OCI-LY1 (cell line): ENCODE measurements around the gene SLC38A4.

Experiments used
- H2AFZ ChIP-seq: fragments of 200-600 bp; sonication (generic), shearing (Covaris generic); 2 replicates; pipeline ENCODE4 v1.6.0; 2014; ENCODE audit warnings: antibody characterized with exemption, mild to moderate bottlenecking, low read length
- H3F3A ChIP-seq: fragments of 200-600 bp; sonication (generic), shearing (Covaris generic); 2 replicates; pipeline ENCODE4 v1.6.0; 2014; ENCODE audit warnings: mild to moderate bottlenecking, antibody characterized with exemption, low read length, moderate library complexity; ENCODE audit not compliant: insufficient read depth
- H3K27ac ChIP-seq: fragments of 200-600 bp; sonication (generic); 2 replicates; pipeline ENCODE4 v1.5.1; 2014; ENCODE audit warnings: low read length, mixed run types, mild to moderate bottlenecking, low read depth; ENCODE audit not compliant: poor library complexity, severe bottlenecking
- H3K27me3 ChIP-seq: fragments of 200-600 bp; sonication (generic); 2 replicates; pipeline ENCODE4 v1.6.0; 2014; ENCODE audit warnings: antibody characterized with exemption, mild to moderate bottlenecking, low read length, moderate library complexity; ENCODE audit not compliant: insufficient read depth
- H3K36me3 ChIP-seq: fragments of 200-600 bp; sonication (generic); 2 replicates; pipeline ENCODE4 v1.6.1; 2014; ENCODE audit warnings: mild to moderate bottlenecking, antibody characterized with exemption, low read length, moderate library complexity, mixed read lengths; ENCODE audit not compliant: insufficient read depth
- H3K4me1 ChIP-seq: fragments of 200-600 bp; sonication (generic); 2 replicates; pipeline ENCODE4 v1.5.1; 2014; ENCODE audit warnings: mild to moderate bottlenecking, low read length, moderate library complexity; ENCODE audit not compliant: insufficient read depth, severe bottlenecking
- H3K4me2 ChIP-seq: fragments of 200-600 bp; sonication (generic), shearing (Covaris generic); 2 replicates; pipeline ENCODE4 v1.6.1; 2014; ENCODE audit warnings: low read length
- H3K4me3 ChIP-seq: fragments of 200-600 bp; sonication (generic); 2 replicates; pipeline ENCODE4 v1.5.1; 2014; ENCODE audit warnings: low read length, low read depth, mild to moderate bottlenecking, mixed read lengths; ENCODE audit not compliant: poor library complexity, severe bottlenecking
- H3K79me2 ChIP-seq: fragments of 200-600 bp; shearing (Covaris generic); 2 replicates; pipeline ENCODE4 v1.6.1; 2016; ENCODE audit warnings: mixed run types, low read length, mixed read lengths; ENCODE audit not compliant: insufficient read depth
- H3K9ac ChIP-seq: fragments of 200-600 bp; sonication (generic), shearing (Covaris generic); 2 replicates; pipeline ENCODE4 v1.6.1; 2014; ENCODE audit warnings: mild to moderate bottlenecking, low read length, mixed read lengths
- H3K9me2 ChIP-seq: fragments of 200-600 bp; sonication (generic), shearing (Covaris generic); 2 replicates; pipeline ENCODE4 v1.6.1; 2014; ENCODE audit warnings: low read depth, mild to moderate bottlenecking, low read length, mixed read lengths
- H3K9me3 ChIP-seq: fragments of 200-600 bp; shearing (Covaris generic); 2 replicates; pipeline ENCODE4 v1.6.1; 2014; ENCODE audit warnings: low read length, mixed read lengths
- H4K20me1 ChIP-seq: fragments of 200-600 bp; sonication (generic), shearing (Covaris generic); 2 replicates; pipeline ENCODE4 v1.6.0; 2016; ENCODE audit warnings: mild to moderate bottlenecking, low read length; ENCODE audit not compliant: insufficient read depth
- EZH2 ChIP-seq: fragments of 200-600 bp; sonication (generic), shearing (Covaris generic); IDR thresholded peaks from 2 replicates; pipeline ENCODE4 v1.8.0; 2017; ENCODE audit warnings: borderline replicate concordance, mixed run types, mild to moderate bottlenecking, antibody characterized with exemption, low read length, moderate library complexity, mixed read lengths
- TF ChIP-seq, protein P1 (sequence below): fragments of 200-600 bp; sonication (generic), shearing (Covaris generic); IDR thresholded peaks from 2 replicates; pipeline ENCODE4 v1.5.1; 2017; ENCODE audit warnings: mild to moderate bottlenecking, antibody characterized with exemption, low read length, moderate library complexity, mixed read lengths

Gene SLC38A4

DNA sequence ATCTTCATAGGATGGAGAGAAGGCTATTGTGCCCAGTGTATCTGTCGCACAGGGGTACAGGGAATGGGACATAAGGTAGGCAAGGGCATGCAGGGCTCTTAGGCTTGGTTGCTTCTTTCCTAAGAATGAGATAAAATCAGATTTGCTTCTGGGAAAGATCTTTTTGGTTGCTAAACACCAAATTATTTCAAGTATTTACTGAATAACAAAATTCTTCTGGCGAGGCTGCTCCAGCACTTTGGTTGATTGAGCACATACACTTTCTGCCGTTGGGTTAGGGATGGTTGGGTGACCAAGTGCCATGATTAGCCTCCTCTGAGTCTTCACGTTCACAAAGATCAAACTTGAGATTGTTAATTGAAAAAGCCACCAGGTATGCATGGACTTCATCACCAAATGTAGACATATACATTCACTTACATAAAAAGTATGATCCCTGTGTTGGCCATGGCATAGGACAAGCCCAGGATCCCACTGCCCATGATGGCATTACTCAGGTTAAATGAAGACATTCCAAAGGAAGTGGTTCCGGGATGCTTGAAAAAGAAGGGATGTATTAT is 38.2 kb downstream of the SLC38A4 start:
- Histone ChIP-seq H3K9ac (no peak overlapping the region), H3K9me2 (no peaks in the 10 kb centered on the region), H3K27me3 (no peaks in the 10 kb centered on the region), H3K4me1 (no peaks in the 10 kb centered on the region), H3K4me3 (no peak overlapping the region), H3K79me2 (no peaks in the 10 kb centered on the region), H3F3A (no peaks in the 10 kb centered on the region), H2AFZ (no peak overlapping the region), H3K36me3 (no peaks in the 10 kb centered on the region), H3K27ac (no peak overlapping the region), H3K4me2 (no peak overlapping the region), H4K20me1 (no peaks in the 10 kb centered on the region), H3K9me3 (no peaks in the 10 kb centered on the region)
- TF ChIP-seq, protein P1, sequence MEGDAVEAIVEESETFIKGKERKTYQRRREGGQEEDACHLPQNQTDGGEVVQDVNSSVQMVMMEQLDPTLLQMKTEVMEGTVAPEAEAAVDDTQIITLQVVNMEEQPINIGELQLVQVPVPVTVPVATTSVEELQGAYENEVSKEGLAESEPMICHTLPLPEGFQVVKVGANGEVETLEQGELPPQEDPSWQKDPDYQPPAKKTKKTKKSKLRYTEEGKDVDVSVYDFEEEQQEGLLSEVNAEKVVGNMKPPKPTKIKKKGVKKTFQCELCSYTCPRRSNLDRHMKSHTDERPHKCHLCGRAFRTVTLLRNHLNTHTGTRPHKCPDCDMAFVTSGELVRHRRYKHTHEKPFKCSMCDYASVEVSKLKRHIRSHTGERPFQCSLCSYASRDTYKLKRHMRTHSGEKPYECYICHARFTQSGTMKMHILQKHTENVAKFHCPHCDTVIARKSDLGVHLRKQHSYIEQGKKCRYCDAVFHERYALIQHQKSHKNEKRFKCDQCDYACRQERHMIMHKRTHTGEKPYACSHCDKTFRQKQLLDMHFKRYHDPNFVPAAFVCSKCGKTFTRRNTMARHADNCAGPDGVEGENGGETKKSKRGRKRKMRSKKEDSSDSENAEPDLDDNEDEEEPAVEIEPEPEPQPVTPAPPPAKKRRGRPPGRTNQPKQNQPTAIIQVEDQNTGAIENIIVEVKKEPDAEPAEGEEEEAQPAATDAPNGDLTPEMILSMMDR: no peak
- TF ChIP-seq EZH2: no peak

DNA sequence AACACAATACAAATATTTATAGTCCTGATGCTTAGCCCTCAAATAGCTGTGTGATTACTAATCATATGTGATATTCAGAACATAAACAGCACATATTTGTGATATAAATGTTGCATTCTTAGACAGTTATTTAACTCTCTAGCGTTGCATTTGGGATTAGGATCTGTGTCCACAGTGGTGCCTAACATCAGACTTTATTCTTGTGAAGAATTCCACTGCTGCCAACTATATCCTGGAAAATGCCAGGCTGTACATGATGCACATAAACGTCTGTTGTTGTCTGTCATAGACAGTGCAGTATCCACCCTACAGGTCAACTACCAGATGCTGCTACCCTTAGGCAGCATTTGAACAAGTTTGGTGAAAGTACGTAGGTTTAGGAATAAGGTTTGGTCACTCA is 39.0 kb downstream of the SLC38A4 start:
- H3K9me3 ChIP-seq: no peaks in the 10 kb centered on the region
- H2AFZ ChIP-seq: no peak overlapping the region
- H3K79me2 ChIP-seq: no peaks in the 10 kb centered on the region
- H3K27me3 ChIP-seq: no peaks in the 10 kb centered on the region
- no peak overlapping the region for H3K4me2 ChIP-seq
- no peak overlapping the region for H3K9ac ChIP-seq
- TF ChIP-seq EZH2: no peak
- TF ChIP-seq, protein P1: no peak
- H3K4me1 ChIP-seq: no peaks in the 10 kb centered on the region
- no peak overlapping the region for H3K27ac ChIP-seq
- H3K36me3 ChIP-seq: no peaks in the 10 kb centered on the region
- H3K9me2 ChIP-seq: no peaks in the 10 kb centered on the region
- H3K4me3 ChIP-seq: no peak overlapping the region
- H4K20me1 ChIP-seq: no peaks in the 10 kb centered on the region
- no peaks in the 10 kb centered on the region for H3F3A ChIP-seq

DNA sequence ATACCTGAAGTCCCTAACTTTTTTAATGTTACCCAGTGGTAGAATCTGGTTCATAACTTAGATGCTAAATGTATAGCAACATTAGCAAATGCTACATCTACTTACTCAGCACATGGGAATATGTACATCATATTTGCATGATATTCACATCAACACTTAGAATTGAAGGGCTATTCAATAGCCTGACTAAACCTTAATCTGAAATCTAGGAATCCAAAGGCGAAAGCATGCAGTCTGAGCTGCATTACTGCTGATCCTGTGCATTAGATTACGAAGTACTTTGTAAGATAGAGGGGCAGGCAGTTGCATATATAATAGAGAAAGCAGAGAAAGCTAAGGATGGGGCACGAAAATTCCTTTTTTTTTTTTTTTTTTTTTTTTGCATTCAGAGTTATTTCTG is 40.4 kb downstream of the SLC38A4 start:
- Histone ChIP-seq H3K27ac (no peak overlapping the region), H3K79me2 (no peaks in the 10 kb centered on the region), H2AFZ (no peak overlapping the region), H3K9me2 (no peaks in the 10 kb centered on the region), H3K4me1 (no peaks in the 10 kb centered on the region), H3K36me3 (no peaks in the 10 kb centered on the region), H3K4me2 (no peak overlapping the region), H4K20me1 (no peaks in the 10 kb centered on the region), H3K27me3 (no peaks in the 10 kb centered on the region), H3F3A (no peaks in the 10 kb centered on the region), H3K9ac (no peak overlapping the region), H3K4me3 (no peak overlapping the region), H3K9me3 (no peaks in the 10 kb centered on the region)
- no peak for TF ChIP-seq EZH2
- TF ChIP-seq, protein P1: no peak
